ENCODE measurements around the gene PAIP1.
"Not testable (repeated sequence)": the region's sequence is repeated elsewhere in the genome, so short reads cannot be mapped to it uniquely, and the experiment has no call there.

PAIP1 gene

GRCh38 chr5:43514816-43515677 is 41.8 kb downstream of the PAIP1 start, which contains the start of gene C5orf34:
Gene C5orf34, minus strand, starts transcription at chr5:43515148. Its CDS starts 5,809 bp downstream, at chr5:43509339.
- DNase-seq, result peak; percentile 98

- DNase-seq, result no peak
Observed at GRCh38 chr5:43514471-43514815, 42.4 kb downstream of the PAIP1 start.

- no peak for DNase-seq
Observed at GRCh38 chr5:43514025-43514424, 42.9 kb downstream of the PAIP1 start.

GRCh38 chr5:43511062-43511461 is 45.8 kb downstream of the PAIP1 start:
- not testable (repeated sequence) for DNase-seq

- DNase-seq, result peak; percentile 60
Observed at GRCh38 chr5:43498581-43498980, 58.3 kb downstream of the PAIP1 start.

GRCh38 chr5:43497311-43498104 is 59.4 kb downstream of the PAIP1 start:
- no peak for DNase-seq

GRCh38 chr5:43491326-43491725 is 65.6 kb downstream of the PAIP1 start:
- peak; percentile 6 for DNase-seq

- DNase-seq, result no peak
Observed at GRCh38 chr5:43486353-43486752, 70.5 kb downstream of the PAIP1 start.

GRCh38 chr5:43485406-43485805 is 71.5 kb downstream of the PAIP1 start:
- peak; percentile 27 for DNase-seq

- peak; percentile 80 for DNase-seq
Observed at GRCh38 chr5:43484106-43484849, 72.6 kb downstream of the PAIP1 start.

- DNase-seq, result peak; percentile 94
Observed at GRCh38 chr5:43483298-43484105, 73.4 kb downstream of the PAIP1 start, which contains the start of gene TMEM267. Gene TMEM267, minus strand, starts transcription at chr5:43483865. Its CDS starts 29,896 bp downstream, at chr5:43453969.

GRCh38 chr5:43482490-43483297 is 74.2 kb downstream of the PAIP1 start:
- DNase-seq, result no peak

All from inflammatory macrophage treated with lipopolysaccharide for 4 hours (primary cell).